SK-N-SH treated with all-trans-retinoic acid at 6 μM for 48 hours (cell line): Measurements from ENCODE around the gene ABHD10.

Experiments
- ATAC-seq: fragments of 200-7000 bp; cut with Tn5 transposase; 3 replicates; pipeline ENCODE4 v1.9.1; 2020; ENCODE audit warnings: mild to moderate bottlenecking, moderate library complexity
- ARNTL ChIP-seq: fragments of 450-650 bp; formaldehyde crosslinking; IDR thresholded peaks from 2 replicates; pipeline ENCODE4 v1.5.0; 2020; ENCODE audit warnings: low read depth, mild to moderate bottlenecking, moderate library complexity, borderline replicate concordance
- CREB5 ChIP-seq: fragments of 250-450 bp; sonication (Bioruptor Pico); IDR thresholded peaks from 2 replicates; pipeline ENCODE4 v1.5.1; 2020; ENCODE audit warnings: low read depth, mild to moderate bottlenecking, moderate library complexity
- CSDC2 ChIP-seq: fragments of 250-450 bp; sonication (Bioruptor Pico); IDR thresholded peaks from 2 replicates; pipeline ENCODE4 v1.5.0; 2020; ENCODE audit warnings: mild to moderate bottlenecking, moderate library complexity
- GLIS3 ChIP-seq: fragments of 250-450 bp; sonication (Bioruptor Pico); IDR thresholded peaks from 2 replicates; pipeline ENCODE4 v1.5.0; 2020; ENCODE audit warnings: mild to moderate bottlenecking, moderate library complexity
- ISL1 ChIP-seq: fragments of 250-450 bp; sonication (Bioruptor Pico); IDR thresholded peaks from 2 replicates; pipeline ENCODE4 v2.1.2; 2022; ENCODE audit warnings: mild to moderate bottlenecking, moderate library complexity
- OSR1 ChIP-seq: fragments of 250-450 bp; sonication (Bioruptor Pico); IDR thresholded peaks from 2 replicates; pipeline ENCODE4 v1.8.0; 2022; ENCODE audit warnings: moderate library complexity, mild to moderate bottlenecking, inconsistent platforms
- PATZ1 ChIP-seq: fragments of 250-450 bp; sonication (Bioruptor Pico); IDR thresholded peaks from 2 replicates; pipeline ENCODE4 v1.8.0; 2020; ENCODE audit warnings: mild to moderate bottlenecking, moderate library complexity, borderline replicate concordance
- PPARA ChIP-seq: fragments of 250-450 bp; sonication (Bioruptor Pico); IDR thresholded peaks from 2 replicates; pipeline ENCODE4 v1.5.0; 2020; ENCODE audit warnings: mild to moderate bottlenecking, borderline replicate concordance
- RARB ChIP-seq: fragments of 250-450 bp; sonication (Bioruptor Pico); IDR thresholded peaks from 2 replicates; pipeline ENCODE4 v1.8.0; 2021; ENCODE audit warnings: mild to moderate bottlenecking, moderate library complexity
- SNAI2 ChIP-seq: fragments of 250-450 bp; sonication (Bioruptor Pico); IDR thresholded peaks from 2 replicates; pipeline ENCODE4 v1.5.0; 2020; ENCODE audit warnings: mild to moderate bottlenecking, moderate library complexity
- TOX ChIP-seq: fragments of 250-450 bp; sonication (Bioruptor Pico); IDR thresholded peaks from 2 replicates; pipeline ENCODE4 v1.8.0; 2021; ENCODE audit warnings: mild to moderate bottlenecking, moderate library complexity, borderline replicate concordance
- TSHZ2 ChIP-seq: fragments of 250-450 bp; sonication (Bioruptor Pico); IDR thresholded peaks from 2 replicates; pipeline ENCODE4 v1.5.0; 2020; ENCODE audit warnings: mild to moderate bottlenecking, moderate library complexity
- ZC3H10 ChIP-seq: fragments of 250-450 bp; sonication (Bioruptor Pico); IDR thresholded peaks from 2 replicates; pipeline ENCODE4 v1.5.1; 2021; ENCODE audit warnings: mild to moderate bottlenecking, moderate library complexity
- ZFP3 ChIP-seq: fragments of 250-450 bp; sonication (Bioruptor Pico); IDR thresholded peaks from 2 replicates; pipeline ENCODE4 v1.5.0; 2020; ENCODE audit warnings: mild to moderate bottlenecking, moderate library complexity
- ZFP30 ChIP-seq: fragments of 450-650 bp; formaldehyde crosslinking; IDR thresholded peaks from 2 replicates; pipeline ENCODE4 v1.5.0; 2022; ENCODE audit warnings: mild to moderate bottlenecking, moderate library complexity
- ZNF565 ChIP-seq: fragments of 450-650 bp; formaldehyde crosslinking; conservative IDR thresholded peaks from 2 replicates; pipeline ENCODE4 v1.5.0; 2020; ENCODE audit warnings: low read depth, mild to moderate bottlenecking, moderate library complexity
- ZNF70 ChIP-seq: fragments of 450-650 bp; formaldehyde crosslinking; IDR thresholded peaks from 2 replicates; pipeline ENCODE4 v1.5.0; 2020; ENCODE audit warnings: mild to moderate bottlenecking, moderate library complexity
- ZNF8 ChIP-seq: fragments of 450-650 bp; formaldehyde crosslinking; IDR thresholded peaks from 2 replicates; pipeline ENCODE4 v1.5.0; 2020; ENCODE audit warnings: mild to moderate bottlenecking, moderate library complexity

ABHD10 gene

GRCh38 chr3:111951032-111951431 lies 27.8 kb upstream of the ABHD10 start:
- ATAC-seq: no peak

GRCh38 chr3:111952086-111952485 lies 26.7 kb upstream of the ABHD10 start:
- TF ChIP-seq ZNF565 (no peak), CREB5 (CRISPR knock-in tag) (no peak), RARB (CRISPR knock-in tag) (no peak), GLIS3 (no peak), TOX (CRISPR knock-in tag) (no peak)

More at GRCh38 chr3:111951032-111951431, 27.8 kb upstream of the ABHD10 start:
- TF ChIP-seq GLIS3 (no peak), OSR1 (no peak), ZNF70 (no peak), CSDC2 (CRISPR knock-in tag) (no peak), PATZ1 (no peak), ARNTL (CRISPR knock-in tag) (no peak), ZC3H10 (CRISPR knock-in tag) (no peak), ZNF565 (no peak), ZNF8 (CRISPR knock-in tag) (no peak), TSHZ2 (CRISPR knock-in tag) (no peak)

GRCh38 chr3:111952866-111953450 lies 25.9 kb upstream of the ABHD10 start:
- no peak for TF ChIP-seq ZFP30 (CRISPR knock-in tag)
- TF ChIP-seq ARNTL (CRISPR knock-in tag): no peak
- no peak for TF ChIP-seq CSDC2 (CRISPR knock-in tag)
- no peak for ATAC-seq

More at GRCh38 chr3:111952086-111952485, 26.7 kb upstream of the ABHD10 start:
- no peak for ATAC-seq

GRCh38 chr3:111954228-111954990 lies 24.4 kb upstream of the ABHD10 start:
- peak; percentile 89 for ATAC-seq
- TF ChIP-seq ISL1 (CRISPR knock-in tag) (peak; percentile 92), ZFP3 (CRISPR knock-in tag) (no peak), ZNF8 (CRISPR knock-in tag) (peak; percentile 80), TOX (CRISPR knock-in tag) (peak; percentile 54; the same call in 1 of the 2 replicates), PPARA (CRISPR knock-in tag) (no peak), PATZ1 (0 out of 2 replicates have a peak, but pooled peaks have one; percentile 41), SNAI2 (CRISPR knock-in tag) (no peak), TSHZ2 (CRISPR knock-in tag) (no peak), ARNTL (CRISPR knock-in tag) (no peak), ZC3H10 (CRISPR knock-in tag) (0 out of 2 replicates have a peak, but pooled peaks have one; percentile 38), ZNF70 (no peak)
